Measurements from ENCODE around the gene CNPY1.
"Not testable (repeated sequence)": the region's sequence is repeated elsewhere in the genome, so short reads cannot be mapped to it uniquely, and the experiment has no call there.

CNPY1 gene

GRCh38 chr7:155577509-155577905 is 31.1 kb upstream of the CNPY1 start:
- DNase-seq = no peak

GRCh38 chr7:155576900-155577508 is 30.6 kb upstream of the CNPY1 start:
- DNase-seq = no peak

- DNase-seq = no peak
These were observed 30.1 kb upstream of the CNPY1 start for GRCh38 chr7:155576416-155576815.

- DNase-seq = no peak
These were observed 28.4 kb upstream of the CNPY1 start for GRCh38 chr7:155574556-155575290.

- DNase-seq = no peak
These were observed 25.4 kb upstream of the CNPY1 start for GRCh38 chr7:155571581-155572345.

- no peak for DNase-seq
These were observed 24.6 kb upstream of the CNPY1 start for GRCh38 chr7:155570991-155571390.

- no peak for DNase-seq
These were observed 24.0 kb upstream of the CNPY1 start for GRCh38 chr7:155570171-155570958.

- no peak for DNase-seq
These were observed 23.3 kb upstream of the CNPY1 start for GRCh38 chr7:155569681-155570080.

- no peak for DNase-seq
These were observed 22.6 kb upstream of the CNPY1 start for GRCh38 chr7:155568842-155569494.

- DNase-seq = no peak
These were observed 21.9 kb upstream of the CNPY1 start for GRCh38 chr7:155568333-155568660.

GRCh38 chr7:155567646-155568332 is 21.4 kb upstream of the CNPY1 start:
- DNase-seq = no peak

GRCh38 chr7:155566011-155566836 is 19.9 kb upstream of the CNPY1 start:
- DNase-seq = no peak

GRCh38 chr7:155565596-155565995 is 19.2 kb upstream of the CNPY1 start:
- no peak for DNase-seq

GRCh38 chr7:155562976-155563375 is 16.6 kb upstream of the CNPY1 start:
- not testable (repeated sequence) for DNase-seq

- no peak for DNase-seq
These were observed 15.7 kb upstream of the CNPY1 start for GRCh38 chr7:155562106-155562505.

GRCh38 chr7:155560982-155561686 is 14.8 kb upstream of the CNPY1 start:
- no peak for DNase-seq

- no peak for DNase-seq
These were observed 14.0 kb upstream of the CNPY1 start for GRCh38 chr7:155560196-155560885.

GRCh38 chr7:155559519-155560108 is 13.3 kb upstream of the CNPY1 start:
- DNase-seq = no peak

GRCh38 chr7:155558961-155559360 is 12.6 kb upstream of the CNPY1 start:
- DNase-seq = no peak

GRCh38 chr7:155558351-155558750 is 12.0 kb upstream of the CNPY1 start:
- no peak for DNase-seq

Data from NCI-H510A (cell line).